ENCODE data around the gene EPOP.
A peak's percentile ranks its signal among the peaks of the same experiment; 100 is the strongest.
"Not testable (repeated sequence)": the region's sequence is repeated elsewhere in the genome, so short reads cannot be mapped to it uniquely, and the experiment has no call there.

The EPOP gene

DNA sequence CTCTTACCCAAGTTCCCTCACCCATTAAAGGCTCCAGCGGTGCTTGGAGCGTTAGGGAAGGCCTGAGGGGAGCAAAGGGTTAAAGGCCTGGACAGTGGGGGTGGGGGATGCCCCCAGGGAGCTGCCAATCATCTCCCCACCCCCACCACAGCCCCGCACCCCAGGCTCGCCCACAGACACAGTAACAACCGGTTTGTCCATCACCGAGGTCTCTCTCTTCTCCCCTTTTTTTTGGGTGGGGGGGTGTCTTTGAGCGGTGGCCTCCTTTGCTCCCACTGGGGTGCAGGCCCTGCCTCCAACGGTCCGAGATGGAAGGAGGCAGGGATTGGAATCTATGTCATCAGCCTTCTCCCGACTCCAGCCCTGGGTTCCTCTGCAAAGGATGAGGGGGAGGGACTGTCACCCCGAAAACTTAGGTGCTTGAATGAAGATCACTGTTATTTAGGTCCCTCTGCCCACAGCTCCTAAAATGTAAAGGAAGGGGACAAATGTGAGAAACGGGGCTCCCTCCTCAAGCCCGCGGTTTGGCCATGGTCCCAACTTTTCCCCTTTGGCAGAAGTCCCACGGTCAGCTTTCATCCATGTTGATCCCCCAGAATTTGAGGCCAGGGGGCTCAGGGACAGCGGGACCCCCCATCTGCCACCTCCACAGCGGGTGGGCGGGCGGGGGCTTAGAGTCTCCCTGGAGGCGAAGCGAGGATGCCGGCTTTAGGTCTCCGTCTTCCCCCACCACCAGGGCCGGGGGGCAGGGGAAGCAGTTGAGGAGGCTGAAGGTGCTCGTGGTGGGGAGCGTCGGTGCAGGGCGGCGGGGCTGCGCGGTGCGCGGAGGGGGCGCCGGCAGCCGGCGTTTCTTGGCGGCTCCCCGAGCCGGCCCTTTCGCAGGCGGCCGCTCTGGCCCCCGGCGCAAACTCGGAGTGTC, 1.7 kb downstream of the EPOP start:
- no peak for DNase-seq

GRCh38 chr17:38671939-38672720, 2.6 kb downstream of the EPOP start:
- DNase-seq, result no peak

DNA sequence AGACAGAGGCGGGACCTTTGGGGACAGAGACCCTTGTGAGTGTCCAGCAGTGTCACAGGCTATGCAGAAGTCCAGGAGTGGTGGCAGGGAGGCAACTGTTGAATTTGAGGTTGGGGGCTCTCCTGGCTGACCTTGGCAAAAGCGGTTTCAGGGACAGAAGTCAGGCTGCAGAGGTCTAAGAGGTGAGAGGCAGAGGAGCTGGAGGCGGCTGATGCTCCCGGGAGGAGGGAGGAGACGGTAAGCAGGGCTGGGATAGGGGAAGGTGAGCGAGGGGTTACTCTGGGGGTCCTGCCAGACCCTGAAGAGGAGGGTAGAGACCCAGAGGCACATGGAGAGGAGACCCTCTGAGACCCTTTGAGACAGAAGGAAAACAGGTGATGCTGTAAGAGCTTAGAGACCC, 5.2 kb downstream of the EPOP start:
- no peak for DNase-seq

- DNase-seq, result no peak
Observed at GRCh38 chr17:38667787-38668122, 7.0 kb downstream of the EPOP start.

- no peak for DNase-seq
Observed at GRCh38 chr17:38667099-38667786, 7.5 kb downstream of the EPOP start.

- no peak for DNase-seq
Observed at GRCh38 chr17:38663964-38664644, 10.7 kb downstream of the EPOP start.

- DNase-seq, result peak; percentile 64
Observed at GRCh38 chr17:38663125-38663751, 11.5 kb downstream of the EPOP start.

GRCh38 chr17:38660097-38661025, 14.4 kb downstream of the EPOP start:
- no peak for DNase-seq

DNA sequence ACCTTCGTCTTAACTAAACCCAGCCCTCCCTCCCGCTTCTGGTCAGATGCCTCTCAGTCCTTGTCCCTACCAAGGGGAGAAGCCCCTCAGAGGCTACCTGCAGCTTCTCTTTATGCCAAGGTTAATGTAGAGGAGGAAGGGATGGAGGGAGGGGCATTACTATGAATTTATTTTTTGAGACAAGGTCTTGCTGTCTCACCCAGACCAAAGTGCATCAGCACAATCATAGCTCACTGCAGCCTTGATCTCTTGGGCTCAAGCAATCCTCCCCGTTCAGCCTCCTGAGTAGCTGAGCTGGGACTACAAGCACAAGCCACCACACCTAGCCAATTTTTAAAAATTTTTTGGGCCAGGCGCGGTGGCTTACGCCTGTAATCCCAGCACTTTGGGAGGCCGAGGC, 15.3 kb downstream of the EPOP start:
- no peak for DNase-seq

- DNase-seq, result no peak
Observed at GRCh38 chr17:38658741-38659345, 15.9 kb downstream of the EPOP start.

- no peak for DNase-seq
Observed at GRCh38 chr17:38657824-38658740, 16.7 kb downstream of the EPOP start.

GRCh38 chr17:38656959-38657823, 17.6 kb downstream of the EPOP start:
- peak; percentile 69 for DNase-seq

GRCh38 chr17:38654411-38655398, 20.1 kb downstream of the EPOP start:
- no peak for DNase-seq

DNA sequence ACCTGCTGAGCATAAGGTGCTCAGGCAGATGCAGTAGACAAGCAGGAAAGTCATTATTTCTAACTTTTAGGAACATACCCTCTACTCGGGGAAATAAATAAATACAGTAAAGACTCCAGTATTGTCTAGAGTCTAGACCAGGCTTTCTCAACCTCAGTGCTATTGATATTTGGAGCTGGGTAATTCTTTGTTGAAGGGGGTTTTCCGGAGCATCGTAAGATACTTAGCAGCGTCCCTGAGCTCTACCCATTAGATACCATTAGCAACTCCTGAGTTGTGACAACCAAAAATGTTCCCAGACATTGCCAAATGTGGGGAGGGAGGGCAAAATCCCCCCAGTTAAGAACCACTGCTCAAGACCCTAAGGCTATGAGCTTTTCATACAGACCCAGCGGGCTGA, 21.1 kb downstream of the EPOP start:
- no peak for DNase-seq

DNA sequence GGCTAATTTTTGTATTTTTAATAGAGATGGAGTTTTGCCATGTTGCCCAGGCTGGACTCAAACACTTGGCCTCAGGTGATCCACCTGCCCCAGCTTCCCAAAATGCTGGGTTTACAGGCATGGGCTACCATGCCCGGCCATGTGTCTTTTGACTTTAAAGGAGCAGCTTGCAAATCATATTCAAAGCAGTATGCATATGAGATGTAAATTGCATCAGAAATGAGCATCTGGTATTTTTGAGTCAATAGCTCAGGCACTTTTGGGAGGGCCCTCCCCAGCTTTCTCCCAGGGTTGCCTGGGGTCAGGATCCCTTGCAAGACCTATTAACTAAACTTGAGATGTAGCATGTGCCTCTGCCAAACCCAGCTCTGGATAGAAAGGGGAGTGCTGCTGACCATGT, 21.5 kb downstream of the EPOP start:
- DNase-seq, result peak; percentile 47

- DNase-seq, result not testable (repeated sequence)
Observed at GRCh38 chr17:38650653-38651173, 24.0 kb downstream of the EPOP start.

DNA sequence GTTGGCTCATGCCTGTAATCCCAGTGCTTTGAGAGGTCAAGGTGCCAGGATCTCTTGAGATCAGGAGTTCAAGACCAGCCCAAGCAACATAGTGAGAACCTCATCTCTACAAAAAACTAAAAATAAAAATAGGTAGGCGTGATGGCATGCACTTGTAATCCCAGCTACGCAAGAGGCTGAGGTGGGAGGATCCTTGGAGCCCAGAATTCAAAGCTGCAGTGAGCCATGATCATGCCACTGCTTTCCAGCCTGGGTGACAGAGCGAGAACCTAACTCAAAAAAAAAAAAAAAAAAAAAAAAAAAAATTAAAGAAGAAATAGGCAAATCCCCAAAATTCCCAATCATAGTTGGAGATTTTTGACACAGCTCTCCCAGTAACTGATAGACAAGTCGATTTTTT, 36.8 kb downstream of the EPOP start:
- no peak for DNase-seq

Measured in NCI-H1048 (cell line).